Measurements from ENCODE around the gene ORC2. TPM values are rescaled to one million over a fixed set of nuclear protein-coding genes. Genes with fewer than 3 reads are reported as not detected.

Gene ORC2
- total RNA-seq, 1 experiment from 2014 or later = 56.0 TPM

- no peaks in the 10 kb centered on the region for H3K27me3 Mint-ChIP-seq (ENCODE audit: low read depth)
- TF ChIP-seq PRDM15 (CRISPR knock-in tag; IDR thresholded peaks at IDR 0.05) = no peak
- TF ChIP-seq E2F4 (CRISPR knock-in tag; IDR thresholded peaks at IDR 0.05; ENCODE audit: borderline replicate concordance, low read depth) = no peak
- no peak for TF ChIP-seq MXD4 (CRISPR knock-in tag; IDR thresholded peaks at IDR 0.05; ENCODE audit: borderline replicate concordance)
- no peak for TF ChIP-seq GRHL2 (CRISPR knock-in tag; IDR thresholded peaks at IDR 0.05; ENCODE audit: insufficient replicate concordance, severe bottlenecking)
- no peak for TF ChIP-seq ZNF671 (CRISPR knock-in tag; IDR thresholded peaks at IDR 0.05)
- no peak for TF ChIP-seq EMX1 (CRISPR knock-in tag; IDR thresholded peaks at IDR 0.05)
- no peak for TF ChIP-seq ZMAT4 (CRISPR knock-in tag; IDR thresholded peaks at IDR 0.05)
- TF ChIP-seq AR (CRISPR knock-in tag; IDR thresholded peaks at IDR 0.05) = no peak
- no peak for TF ChIP-seq ATF1 (CRISPR knock-in tag; IDR thresholded peaks at IDR 0.05)
- no peak for TF ChIP-seq USF2 (CRISPR knock-in tag; IDR thresholded peaks at IDR 0.05)
- TF ChIP-seq USF1 (CRISPR knock-in tag; IDR thresholded peaks at IDR 0.05) = no peak
- TF ChIP-seq ELF4 (CRISPR knock-in tag; IDR thresholded peaks at IDR 0.05; ENCODE audit: low read depth) = no peak
- TF ChIP-seq JAZF1 (CRISPR knock-in tag; IDR thresholded peaks at IDR 0.05) = no peak
- TF ChIP-seq ARID4B (CRISPR knock-in tag; IDR thresholded peaks at IDR 0.05; ENCODE audit: borderline replicate concordance) = no peak
- no peak for TF ChIP-seq SOX15 (CRISPR knock-in tag; IDR thresholded peaks at IDR 0.05)
- TF ChIP-seq TEAD1 (CRISPR knock-in tag; IDR thresholded peaks at IDR 0.05) = no peak
- no peak for TF ChIP-seq HMGA2 (CRISPR knock-in tag; IDR thresholded peaks at IDR 0.05)
- no peak for TF ChIP-seq ZNF532 (CRISPR knock-in tag; IDR thresholded peaks at IDR 0.05; ENCODE audit: borderline replicate concordance)
- no peak for TF ChIP-seq OVOL2 (CRISPR knock-in tag; IDR thresholded peaks at IDR 0.05; ENCODE audit: borderline replicate concordance)
- ChIA-PET CTCF (interaction anchor here (0.5 to 1.5 kb wide), 3 partner anchors 8 to 245 kb away, joined by 3 to 6 read pairs (median 4); no protein-coding TSS in a partner anchor), POLR2A (interaction anchor here (0.7 kb wide), 1 partner anchor 200 kb away, joined by 3 read pairs; no protein-coding TSS in a partner anchor)
- DNase-seq (ENCODE audit: low spot score) = no peak
- no peak overlapping the region for H3K27ac Mint-ChIP-seq
- H3K9me3 Mint-ChIP-seq = no peaks in the 10 kb centered on the region
- no peak for ATAC-seq
- H3K4me1 Mint-ChIP-seq = no peaks in the 10 kb centered on the region
- H3K4me3 Mint-ChIP-seq = no peak overlapping the region
- peaks cover 57% of the 10 kb centered on the region for H3K36me3 Mint-ChIP-seq
Measured at GRCh38 chr2:200913654-200914053, 49.8 kb downstream of the ORC2 start.

Measured in WTC11 (cell line).